Prostate gland (tissue), 2 donors: Measurements from ENCODE around the gene PLA2G4A.

Experiments used
- CTCF ChIP-seq, 4 experiments: fragments of 200-600 bp in 2 of 4; fragments of 450-650 bp in 2 of 4; sonication (generic) in 2 of 4; IDR thresholded peaks; 1 replicate in 3 of 4; 2 replicates in 1 of 4; pipeline ENCODE4 v1.5.1; 2016 to 2019; ENCODE audit warnings: antibody characterized with exemption in 4 of 4, mild to moderate bottlenecking in 2 of 4, moderate library complexity in 2 of 4
- POLR2A ChIP-seq: fragments of 450-650 bp; IDR thresholded peaks from one replicate; pipeline ENCODE4 v1.6.1; 2016; ENCODE audit warnings: antibody characterized with exemption, mild to moderate bottlenecking

DNA sequence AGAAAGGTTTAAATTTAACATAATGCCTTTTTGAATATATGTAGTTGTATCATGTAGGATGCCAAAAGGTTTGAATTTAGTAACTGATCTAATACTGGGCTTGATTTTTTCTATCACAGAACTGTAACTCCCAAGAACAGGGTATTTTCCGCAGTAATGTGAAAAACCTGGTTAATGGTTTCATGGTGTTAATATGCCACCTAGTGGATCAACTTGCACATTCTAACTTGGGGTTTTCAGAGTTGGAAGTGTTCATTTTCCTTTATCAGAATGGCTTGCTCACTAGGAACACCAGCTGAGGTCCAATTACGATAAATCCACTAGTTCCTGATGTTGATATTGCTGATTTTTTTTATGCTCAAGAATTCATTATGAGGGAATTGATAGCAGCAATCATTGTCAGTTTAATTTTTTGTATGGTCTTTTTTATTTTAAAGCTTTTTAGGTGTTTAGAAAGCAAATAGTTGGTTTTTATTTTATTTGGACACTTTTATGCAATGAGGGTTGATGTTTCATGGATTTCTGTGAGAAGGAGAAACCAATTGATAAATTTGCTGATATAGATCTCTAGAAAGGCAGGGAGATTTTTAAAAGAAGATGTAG lies 157.2 kb downstream of the PLA2G4A start:
- TF ChIP-seq CTCF (IDR thresholded peaks at IDR 0.05) (peak; percentile 27 to 81 (median 73)), POLR2A (no peak)
